HEK293 (cell line): Measurements from ENCODE around the gene MAP3K14.

ENCODE experiments used
- CTCF ChIA-PET: fragments of 350-600 bp; formaldehyde crosslinking; extraction: SDS; loops from one replicate; lab custom pipeline; 2021; ENCODE audit warnings: antibody characterized with exemption; lab: Yijun Ruan, JAX
- POLR2A ChIA-PET: fragments of 300-600 bp; formaldehyde crosslinking; extraction: SDS; loops from one replicate; lab custom pipeline; 2020; ENCODE audit warnings: antibody characterized with exemption, inconsistent platforms; lab: Yijun Ruan, JAX
- H3K27ac ChIP-seq: fragments of 200-500 bp; sonication (Bioruptor generic); 2 replicates; pipeline ENCODE4 v1.5.1; 2014; ENCODE audit warnings: low read depth, low read length, control low read depth, inconsistent platforms; ENCODE audit errors: extremely low read depth
- H3K36me3 ChIP-seq, 2 experiments: fragments of 200-500 bp in 1 of 2; sonication (Bioruptor generic) in 1 of 2; 1 replicate in 1 of 2; 2 replicates in 1 of 2; pipeline ENCODE4 v1.5.1; 2014 to 2017; ENCODE audit warnings: inconsistent platforms in 2 of 2, low read length in 2 of 2; ENCODE audit not compliant: control insufficient read depth in 2 of 2, insufficient read depth in 1 of 2
- H3K4me1 ChIP-seq: fragments of 200-500 bp; sonication (Bioruptor generic); 2 replicates; pipeline ENCODE4 v1.5.1; 2014; ENCODE audit warnings: mild to moderate bottlenecking, low read length, inconsistent platforms; ENCODE audit not compliant: control insufficient read depth, insufficient read depth
- H3K4me3 ChIP-seq: 2 replicates; pipeline ENCODE4 v1.5.1; 2011; ENCODE audit warnings: low read depth, mild to moderate bottlenecking, control low read depth, low read length, moderate library complexity
- H3K9me3 ChIP-seq: fragments of 200-500 bp; sonication (Bioruptor generic); 2 replicates; pipeline ENCODE4 v1.5.1; 2014; ENCODE audit warnings: low read depth, low read length, inconsistent platforms; ENCODE audit not compliant: control insufficient read depth, insufficient read depth
- AEBP2 ChIP-seq: fragments of 450-650 bp; formaldehyde crosslinking; IDR thresholded peaks from 2 replicates; pipeline ENCODE4 v1.5.1; 2016; ENCODE audit warnings: missing biosample characterization, missing genetic modification characterization, borderline replicate concordance
- ELK4 ChIP-seq: IDR thresholded peaks from 2 replicates; pipeline ENCODE4 v1.6.1; 2011; ENCODE audit warnings: mild to moderate bottlenecking, low read depth, low read length, borderline replicate concordance
- GLIS1 ChIP-seq: fragments of 450-650 bp; formaldehyde crosslinking; IDR thresholded peaks from 2 replicates; pipeline ENCODE4 v1.5.1; 2016; ENCODE audit warnings: missing biosample characterization, missing genetic modification characterization
- HOXD13 ChIP-seq: sonication (generic); formaldehyde crosslinking; IDR thresholded peaks from 2 replicates; pipeline ENCODE4 v1.8.0; 2022; ENCODE audit warnings: missing genetic modification reagents, borderline replicate concordance
- KLF10 ChIP-seq: fragments of 450-650 bp; IDR thresholded peaks from 2 replicates; pipeline ENCODE4 v1.5.1; 2018; ENCODE audit warnings: missing biosample characterization, mild to moderate bottlenecking, missing genetic modification characterization
- PRDM10 ChIP-seq: fragments of 450-650 bp; formaldehyde crosslinking; IDR thresholded peaks from 2 replicates; pipeline ENCODE4 v1.5.1; 2016; ENCODE audit warnings: missing biosample characterization, missing genetic modification characterization
- SP7 ChIP-seq: fragments of 450-650 bp; formaldehyde crosslinking; IDR thresholded peaks from 2 replicates; pipeline ENCODE4 v1.5.1; 2016; ENCODE audit warnings: missing biosample characterization, missing genetic modification characterization
- TSHZ1 ChIP-seq: fragments of 450-650 bp; formaldehyde crosslinking; IDR thresholded peaks from 2 replicates; pipeline ENCODE4 v1.5.1; 2016; ENCODE audit warnings: missing biosample characterization, missing genetic modification characterization, borderline replicate concordance
- ZBTB26 ChIP-seq: fragments of 450-650 bp; formaldehyde crosslinking; optimal IDR thresholded peaks from 2 replicates; pipeline ENCODE3; 2016; ENCODE audit warnings: missing biosample characterization, mild to moderate bottlenecking, missing genetic modification characterization
- ZBTB49 ChIP-seq: fragments of 450-650 bp; formaldehyde crosslinking; IDR thresholded peaks from 2 replicates; pipeline ENCODE4 v1.5.1; 2016; ENCODE audit warnings: missing biosample characterization, missing genetic modification characterization, low read depth
- ZNF214 ChIP-seq: fragments of 450-650 bp; formaldehyde crosslinking; IDR thresholded peaks from 2 replicates; pipeline ENCODE4 v1.5.1; 2017; ENCODE audit warnings: missing biosample characterization, mild to moderate bottlenecking, missing genetic modification characterization, borderline replicate concordance
- ZNF302 ChIP-seq: fragments of 450-650 bp; formaldehyde crosslinking; IDR thresholded peaks from 2 replicates; pipeline ENCODE4 v1.5.1; 2016; ENCODE audit warnings: missing biosample characterization, missing genetic modification characterization, low read depth
- ZNF544 ChIP-seq: fragments of 450-650 bp; formaldehyde crosslinking; IDR thresholded peaks from 2 replicates; pipeline ENCODE4 v1.5.0; 2017; ENCODE audit warnings: missing biosample characterization, missing genetic modification characterization
- ZNF555 ChIP-seq: fragments of 450-650 bp; formaldehyde crosslinking; conservative IDR thresholded peaks from 2 replicates; pipeline ENCODE4 v1.5.1; 2017; ENCODE audit warnings: missing biosample characterization, mild to moderate bottlenecking, missing genetic modification characterization, inconsistent platforms
- ZNF580 ChIP-seq: fragments of 450-650 bp; formaldehyde crosslinking; IDR thresholded peaks from 2 replicates; pipeline ENCODE4 v1.5.1; 2016; ENCODE audit warnings: missing biosample characterization, missing genetic modification characterization
- ZNF629 ChIP-seq: fragments of 450-650 bp; formaldehyde crosslinking; IDR thresholded peaks from 2 replicates; pipeline ENCODE4 v1.5.1; 2017; ENCODE audit warnings: missing biosample characterization, missing genetic modification characterization
- ZNF654 ChIP-seq: fragments of 450-650 bp; formaldehyde crosslinking; IDR thresholded peaks from 2 replicates; pipeline ENCODE4 v1.5.1; 2016; ENCODE audit warnings: low read depth, missing biosample characterization, missing genetic modification characterization
- ZNF837 ChIP-seq: fragments of 450-650 bp; formaldehyde crosslinking; IDR thresholded peaks from 2 replicates; pipeline ENCODE4 v1.5.1; 2016; ENCODE audit warnings: missing biosample characterization, missing genetic modification characterization

The MAP3K14 gene

GRCh38 chr17:45255358-45255757, 61.5 kb downstream of the MAP3K14 start:
- peaks cover 0 to 3% of the 10 kb centered on the region in 2 experiments; a peak in 2 of 3 replicates for H3K36me3 ChIP-seq
- no peak overlapping the region for H3K27ac ChIP-seq
- no peak overlapping the region for H3K4me3 ChIP-seq
- no peaks in the 10 kb centered on the region for H3K9me3 ChIP-seq
- POLR2A ChIA-PET = interaction anchor here (1.2 to 1.9 kb wide), 2 partner anchors 11 to 106 kb away, joined by 3 to 6 read pairs; no protein-coding TSS in a partner anchor
- H3K4me1 ChIP-seq = no peaks in the 10 kb centered on the region
- TF ChIP-seq PRDM10 (tag by site-specific recombination) (peak; percentile 53), ZNF302 (no peak)
- CTCF ChIA-PET = interaction anchor here (0.6 to 2.9 kb wide), 12 partner anchors 9 to 143 kb away, joined by 3 to 15 read pairs (median 3); no protein-coding TSS in a partner anchor

GRCh38 chr17:45253879-45254278, 62.9 kb downstream of the MAP3K14 start:
- CTCF ChIA-PET = interaction anchor here (0.6 to 2.9 kb wide), 3 partner anchors 18 to 135 kb away, joined by 3 to 15 read pairs (median 5); no protein-coding TSS in a partner anchor
- no peak for TF ChIP-seq KLF10
- no peak for TF ChIP-seq ELK4
- TF ChIP-seq GLIS1 (tag by site-specific recombination) = no peak
- TF ChIP-seq ZNF837 = no peak
- no peak for TF ChIP-seq TSHZ1 (tag by site-specific recombination)
- no peak for TF ChIP-seq ZNF580 (tag by site-specific recombination)
- TF ChIP-seq ZNF544 (tag by site-specific recombination) = no peak
- no peak for TF ChIP-seq AEBP2
- TF ChIP-seq ZNF555 (tag by site-specific recombination) = no peak
- no peak for TF ChIP-seq ZNF214 (tag by site-specific recombination)
- TF ChIP-seq ZBTB49 (tag by site-specific recombination) = no peak
- no peak for TF ChIP-seq HOXD13
- TF ChIP-seq SP7 = no peak
- TF ChIP-seq ZBTB26 = no peak
- TF ChIP-seq ZNF654 (tag by site-specific recombination) = no peak
- TF ChIP-seq ZNF629 (tag by site-specific recombination) = no peak
- H3K9me3 ChIP-seq = no peaks in the 10 kb centered on the region
- H3K27ac ChIP-seq = no peak overlapping the region
- peaks cover 0 to 3% of the 10 kb centered on the region in 2 experiments; a peak in 2 of 3 replicates for H3K36me3 ChIP-seq
- no peaks in the 10 kb centered on the region for H3K4me1 ChIP-seq
- no peak overlapping the region for H3K4me3 ChIP-seq
- POLR2A ChIA-PET = interaction anchor here (1.3 kb wide), 1 partner anchor 105 kb away, joined by 4 read pairs; the partner anchor contains the start of gene HEXIM1
